OCI-LY1 (cell line): Measurements from ENCODE around the gene BACH2.

Experiments
- EZH2 ChIP-seq: fragments of 200-600 bp; sonication (generic), shearing (Covaris generic); IDR thresholded peaks from 2 replicates; pipeline ENCODE4 v1.8.0; 2017; ENCODE audit warnings: borderline replicate concordance, mixed run types, mild to moderate bottlenecking, antibody characterized with exemption, low read length, moderate library complexity, mixed read lengths
- TF ChIP-seq, protein P1 (sequence below): fragments of 200-600 bp; sonication (generic), shearing (Covaris generic); IDR thresholded peaks from 2 replicates; pipeline ENCODE4 v1.5.1; 2017; ENCODE audit warnings: mild to moderate bottlenecking, antibody characterized with exemption, low read length, moderate library complexity, mixed read lengths

GRCh38 chr6:90278129-90278528 lies 18.5 kb downstream of the BACH2 start:
- TF ChIP-seq, protein P1, sequence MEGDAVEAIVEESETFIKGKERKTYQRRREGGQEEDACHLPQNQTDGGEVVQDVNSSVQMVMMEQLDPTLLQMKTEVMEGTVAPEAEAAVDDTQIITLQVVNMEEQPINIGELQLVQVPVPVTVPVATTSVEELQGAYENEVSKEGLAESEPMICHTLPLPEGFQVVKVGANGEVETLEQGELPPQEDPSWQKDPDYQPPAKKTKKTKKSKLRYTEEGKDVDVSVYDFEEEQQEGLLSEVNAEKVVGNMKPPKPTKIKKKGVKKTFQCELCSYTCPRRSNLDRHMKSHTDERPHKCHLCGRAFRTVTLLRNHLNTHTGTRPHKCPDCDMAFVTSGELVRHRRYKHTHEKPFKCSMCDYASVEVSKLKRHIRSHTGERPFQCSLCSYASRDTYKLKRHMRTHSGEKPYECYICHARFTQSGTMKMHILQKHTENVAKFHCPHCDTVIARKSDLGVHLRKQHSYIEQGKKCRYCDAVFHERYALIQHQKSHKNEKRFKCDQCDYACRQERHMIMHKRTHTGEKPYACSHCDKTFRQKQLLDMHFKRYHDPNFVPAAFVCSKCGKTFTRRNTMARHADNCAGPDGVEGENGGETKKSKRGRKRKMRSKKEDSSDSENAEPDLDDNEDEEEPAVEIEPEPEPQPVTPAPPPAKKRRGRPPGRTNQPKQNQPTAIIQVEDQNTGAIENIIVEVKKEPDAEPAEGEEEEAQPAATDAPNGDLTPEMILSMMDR: no peak
- no peak for TF ChIP-seq EZH2
